NCI-H2227 treated with DMSO at 0.1 percent for 48 hours (cell line): ENCODE data around the gene PLCB1.
A peak's percentile ranks its signal among the peaks of the same experiment; 100 is the strongest.

ENCODE experiments used
- DNase-seq: peaks from one replicate; lab custom pipeline; 2025; lab: John Stamatoyannopoulos, UW

PLCB1 gene

GRCh38 chr20:8246716-8247115, 114.7 kb downstream of the PLCB1 start:
- DNase-seq, result no peak

DNA sequence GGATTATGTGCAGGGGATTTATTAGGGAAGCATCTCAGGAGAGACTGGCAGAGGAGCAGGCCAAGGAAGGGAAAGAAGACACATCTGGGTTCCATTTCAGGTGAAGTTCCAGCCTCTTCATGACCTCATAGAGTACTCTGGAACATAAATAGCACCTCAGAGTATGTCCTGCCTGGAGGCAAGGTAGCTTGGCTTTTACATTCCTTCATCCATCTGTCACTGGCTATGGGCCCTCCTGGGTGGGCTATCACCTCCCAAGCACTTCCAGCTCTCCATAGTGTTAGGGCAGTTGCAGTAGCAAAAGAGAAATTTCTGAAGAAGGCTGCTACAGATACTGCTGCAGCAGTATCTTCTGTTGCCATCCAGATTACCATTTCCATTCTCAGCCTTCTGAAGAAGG, 116.0 kb downstream of the PLCB1 start:
- DNase-seq, result no peak

- DNase-seq, result no peak
Observed at GRCh38 chr20:8249634-8250033, 117.6 kb downstream of the PLCB1 start.

DNA sequence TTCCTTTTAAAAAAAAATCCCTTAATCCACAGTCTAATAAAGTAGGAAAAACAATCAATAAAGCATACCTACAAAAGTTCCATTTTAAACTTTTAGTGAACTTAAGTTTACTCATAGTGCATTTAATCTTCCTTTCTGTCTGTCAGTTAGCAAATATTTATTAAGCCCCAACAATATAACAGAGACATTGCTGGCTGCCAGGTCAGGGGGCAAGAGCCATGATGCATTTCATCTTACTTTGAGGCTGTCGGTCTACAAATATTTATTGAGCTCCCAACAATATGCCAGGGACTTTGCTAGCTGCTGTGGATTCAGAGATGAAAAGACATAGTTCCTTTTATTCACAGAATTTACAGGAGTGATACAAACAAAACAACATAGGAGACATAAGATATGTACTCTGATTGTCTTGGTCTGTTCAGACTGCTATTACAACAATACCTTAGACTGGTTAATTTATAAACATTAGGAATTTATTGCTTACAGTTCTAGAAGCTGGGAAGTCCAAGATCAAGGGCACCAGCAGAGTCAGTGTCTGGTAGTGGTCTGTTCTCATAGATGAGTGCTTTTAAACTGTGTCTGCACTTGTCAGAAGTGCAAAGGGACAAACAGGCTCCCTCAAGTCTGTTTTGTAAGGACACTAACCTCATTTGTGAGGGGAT, 118.6 kb downstream of the PLCB1 start:
- DNase-seq, result no peak

GRCh38 chr20:8251201-8251575, 119.1 kb downstream of the PLCB1 start:
- DNase-seq, result no peak

- DNase-seq, result no peak
Observed at GRCh38 chr20:8254911-8255582, 123.0 kb downstream of the PLCB1 start.

DNA sequence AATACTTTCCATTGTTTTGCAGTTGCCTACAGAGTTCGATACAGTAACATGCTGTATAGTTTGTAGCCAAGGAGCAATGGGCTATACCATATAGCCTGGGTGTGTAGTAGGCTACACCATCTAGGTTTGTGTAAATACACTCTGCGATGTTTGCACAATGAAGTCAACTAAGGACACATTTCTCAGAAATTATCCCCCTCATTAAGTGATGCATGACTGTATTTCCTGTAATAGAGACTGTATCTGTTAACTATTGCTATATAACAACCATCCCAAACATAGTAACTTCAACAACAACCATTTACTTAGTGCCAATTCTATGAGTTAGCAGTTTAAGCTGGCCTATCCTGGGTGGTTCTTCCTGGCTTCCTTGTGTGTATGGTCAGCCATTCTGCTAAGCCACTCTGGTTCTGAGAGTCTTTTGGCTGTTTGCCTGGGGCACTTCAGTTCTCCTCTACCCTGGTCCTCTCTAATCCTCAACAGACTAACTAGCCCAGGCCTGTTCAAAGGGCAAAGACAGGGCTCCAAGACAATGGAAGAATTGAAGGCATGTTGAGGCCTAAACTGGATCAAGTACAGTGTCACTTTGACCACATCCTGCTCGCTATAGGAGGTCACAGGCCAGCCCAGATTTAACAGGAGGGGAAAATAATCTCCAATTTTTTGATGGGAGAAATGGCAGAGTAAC, 124.0 kb downstream of the PLCB1 start:
- no peak for DNase-seq

GRCh38 chr20:8260837-8261251, 128.8 kb downstream of the PLCB1 start:
- DNase-seq, result no peak

DNA sequence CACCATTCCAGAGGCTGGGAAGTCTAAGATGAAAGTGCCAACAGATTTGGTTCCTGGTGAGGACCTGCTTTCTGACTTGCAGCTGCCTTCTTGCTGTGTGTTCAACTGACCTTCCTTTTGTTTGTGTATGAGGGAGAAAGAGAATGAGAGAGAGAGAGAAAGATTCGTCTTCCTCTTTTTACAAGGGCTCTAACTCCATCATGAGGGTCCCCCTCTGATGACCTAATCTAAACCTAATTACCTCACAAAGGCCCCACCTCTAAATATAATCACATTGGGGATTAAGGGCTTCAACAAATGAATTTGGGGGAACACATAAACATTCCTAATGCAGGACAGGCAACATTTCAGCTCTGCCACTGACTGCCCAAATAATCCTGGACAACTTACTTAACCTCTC, 130.7 kb downstream of the PLCB1 start:
- DNase-seq, result no peak

DNA sequence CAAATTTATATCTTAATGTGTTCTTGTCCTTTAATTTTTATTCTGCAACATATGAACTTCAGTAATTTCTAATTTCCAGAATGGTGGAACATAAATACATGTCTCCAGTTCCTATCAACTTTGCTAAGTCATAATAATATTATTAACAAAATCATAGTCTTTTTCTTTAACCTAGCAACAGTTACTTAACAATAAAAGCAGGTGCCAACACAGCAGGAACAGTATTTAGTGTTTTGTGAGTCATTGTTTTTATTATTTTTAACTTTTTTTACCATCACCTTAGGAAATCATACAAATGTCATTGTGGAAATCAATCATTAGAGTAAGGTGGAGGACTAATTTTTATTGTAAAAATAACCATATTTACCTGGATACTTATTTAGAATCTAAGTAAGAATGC, 133.5 kb downstream of the PLCB1 start:
- no peak for DNase-seq

GRCh38 chr20:8267009-8267408, 134.9 kb downstream of the PLCB1 start:
- no peak for DNase-seq

GRCh38 chr20:8271727-8272126, 139.7 kb downstream of the PLCB1 start:
- DNase-seq, result no peak

GRCh38 chr20:8272766-8273165, 140.7 kb downstream of the PLCB1 start:
- DNase-seq, result no peak

DNA sequence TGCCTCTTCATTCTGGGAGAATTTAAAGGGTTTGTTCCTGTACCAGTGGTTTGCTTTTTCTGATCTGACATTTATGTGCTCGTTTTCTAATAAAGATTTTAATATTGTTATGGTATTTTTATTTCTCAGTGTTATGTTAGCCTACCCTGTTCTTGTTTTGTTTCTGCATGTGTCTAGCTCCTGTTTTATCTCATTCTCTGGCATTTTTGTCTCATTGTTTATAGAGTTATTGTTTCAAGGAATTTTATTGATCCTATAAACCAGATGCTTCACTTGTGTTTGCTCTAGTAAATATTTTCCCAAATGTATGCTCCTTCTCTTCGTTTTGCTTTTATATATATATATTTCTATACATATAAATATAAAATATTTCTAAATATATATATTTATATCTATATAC, 152.8 kb downstream of the PLCB1 start:
- DNase-seq, result no peak

- DNase-seq, result peak; percentile 34
Observed at GRCh38 chr20:8287340-8287739, 155.3 kb downstream of the PLCB1 start.

GRCh38 chr20:8291200-8291599, 159.1 kb downstream of the PLCB1 start:
- no peak for DNase-seq

DNA sequence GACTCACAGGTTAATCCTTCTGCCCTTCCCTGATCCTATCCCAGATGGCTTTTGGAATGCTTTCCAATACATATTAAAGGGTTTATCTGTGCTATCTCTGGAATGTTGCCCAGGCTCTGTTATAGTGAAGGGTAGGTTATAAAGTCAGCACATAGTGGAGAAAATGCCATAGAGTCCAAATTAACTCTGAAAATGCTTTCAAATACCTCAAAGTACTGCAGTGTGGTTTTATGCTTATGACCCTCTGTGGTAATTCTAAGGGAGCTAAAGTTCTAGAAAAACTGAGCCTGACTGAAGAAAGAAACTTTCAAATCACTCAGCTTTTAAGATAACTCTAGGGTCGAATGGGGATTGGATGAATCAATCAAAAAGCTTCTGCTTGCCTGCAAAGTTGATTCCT, 159.8 kb downstream of the PLCB1 start:
- DNase-seq, result no peak

DNA sequence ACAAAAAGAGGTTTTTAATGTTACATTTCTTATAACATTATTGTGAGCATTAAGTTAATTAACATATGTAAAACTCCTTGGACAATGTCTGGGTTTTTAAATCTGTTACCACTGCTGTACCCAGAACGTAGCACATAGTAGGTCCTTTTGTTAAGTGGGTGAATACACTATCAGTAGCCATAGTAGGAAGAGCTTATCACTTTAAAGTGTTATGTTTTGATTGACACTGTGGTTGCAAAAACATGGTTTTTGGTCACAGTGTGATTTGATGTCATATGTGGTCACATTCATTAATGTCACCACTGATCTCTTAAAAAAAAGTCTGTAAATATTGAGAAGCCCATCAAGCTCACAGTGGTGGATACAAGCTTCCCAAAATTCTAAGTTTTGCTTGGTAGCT, 160.7 kb downstream of the PLCB1 start:
- DNase-seq, result no peak

- DNase-seq, result no peak
Observed at GRCh38 chr20:8293750-8294149, 161.7 kb downstream of the PLCB1 start.

DNA sequence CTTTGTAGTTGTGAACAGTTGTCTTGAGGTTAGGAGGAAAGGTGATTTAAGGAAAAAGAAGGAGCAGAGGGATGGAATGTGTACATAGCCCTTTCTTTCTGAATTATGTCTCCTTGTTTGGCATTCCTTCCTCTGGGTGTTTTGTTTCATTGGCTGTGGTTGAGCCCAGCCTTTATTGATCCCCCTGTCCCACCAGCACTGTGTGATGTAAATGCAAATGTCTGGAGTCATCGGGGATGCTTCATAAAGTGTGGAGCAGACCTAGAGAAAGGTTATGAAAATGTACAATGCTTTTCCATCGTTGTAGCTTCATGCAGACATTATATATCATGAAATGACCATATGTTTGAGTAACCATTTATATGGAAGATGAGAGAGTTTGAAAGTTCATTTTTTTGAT, 164.5 kb downstream of the PLCB1 start:
- no peak for DNase-seq

GRCh38 chr20:8298426-8299043, 166.5 kb downstream of the PLCB1 start:
- no peak for DNase-seq

- no peak for DNase-seq
Observed at GRCh38 chr20:8299921-8300320, 167.9 kb downstream of the PLCB1 start.

DNA sequence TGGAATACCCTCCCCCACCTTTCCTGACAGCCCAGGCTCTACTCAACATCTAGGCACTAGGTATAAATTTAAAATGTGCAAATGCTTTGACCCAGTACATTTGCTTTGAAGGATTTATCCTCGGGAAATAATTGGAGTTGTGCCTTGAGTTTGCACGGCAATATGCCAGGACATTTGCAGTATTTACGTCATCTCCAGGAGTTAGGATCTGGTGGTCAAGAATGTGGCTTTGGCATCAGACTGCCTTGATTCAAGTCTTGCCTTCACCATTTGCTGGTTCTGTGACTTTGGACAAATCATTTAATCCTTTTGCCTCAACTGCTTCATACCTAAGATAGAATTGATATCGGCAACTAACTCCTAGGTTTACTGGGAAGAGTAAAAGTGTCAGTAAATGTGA, 169.6 kb downstream of the PLCB1 start:
- no peak for DNase-seq
